ENCODE measurements around the gene NINJ2.

The NINJ2 gene

DNA sequence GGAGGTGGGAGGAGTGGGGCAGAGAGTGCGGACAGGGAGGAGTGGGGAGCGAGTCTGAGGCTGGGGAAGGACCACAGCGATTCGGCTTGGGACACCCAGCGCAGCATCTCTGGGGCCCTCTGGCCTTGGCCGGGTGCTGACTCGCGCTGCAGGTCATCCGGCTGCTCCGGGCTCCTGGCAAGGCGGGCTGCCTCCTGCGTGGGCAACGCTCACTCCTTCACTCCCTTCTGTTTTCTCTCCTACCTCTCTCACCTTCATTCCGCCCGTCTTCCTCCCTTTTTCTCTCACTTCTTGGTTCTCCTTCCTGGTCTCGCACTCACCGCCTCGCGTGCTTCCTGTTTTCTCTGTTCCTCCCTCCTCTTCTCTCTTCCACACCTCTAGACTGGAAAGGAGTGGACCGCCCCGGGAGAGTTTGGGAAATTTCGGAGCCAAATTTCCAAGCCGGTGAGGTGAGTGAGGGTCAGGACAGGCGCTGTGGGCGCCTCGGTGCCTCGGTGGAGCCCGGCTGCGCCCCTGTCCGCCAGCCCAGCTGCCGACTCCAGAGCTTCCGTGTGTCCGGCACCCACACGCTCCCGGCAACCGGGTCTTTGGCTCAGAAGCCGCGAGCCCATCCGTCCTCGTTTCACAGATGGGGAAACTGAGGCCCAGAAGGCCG is 116.9 kb downstream of the NINJ2 start:
- no peak for DNase-seq

GRCh38 chr12:545835-546234 is 117.4 kb downstream of the NINJ2 start:
- DNase-seq, result no peak

GRCh38 chr12:544941-545635 is 118.2 kb downstream of the NINJ2 start:
- DNase-seq, result no peak

DNA sequence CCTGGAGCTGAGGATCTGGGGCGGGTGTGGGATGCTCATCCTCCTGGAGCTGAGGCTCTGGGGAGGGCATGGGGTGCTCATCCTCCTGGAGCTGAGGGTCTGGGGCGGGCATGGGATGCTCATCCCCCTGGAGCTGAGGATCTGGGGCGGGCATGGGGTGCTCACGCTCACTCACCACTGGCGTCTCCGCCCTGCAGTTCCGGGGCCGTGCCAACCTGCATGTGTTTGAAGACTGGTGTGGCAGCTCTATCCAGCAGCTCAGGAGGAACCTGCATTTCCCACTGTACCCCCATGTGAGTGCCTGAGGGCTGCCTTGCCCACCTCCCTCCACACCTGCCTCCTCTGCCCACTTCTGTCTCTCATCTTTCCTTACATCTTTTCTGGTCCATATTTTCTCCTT is 119.1 kb downstream of the NINJ2 start:
- no peak for DNase-seq

DNA sequence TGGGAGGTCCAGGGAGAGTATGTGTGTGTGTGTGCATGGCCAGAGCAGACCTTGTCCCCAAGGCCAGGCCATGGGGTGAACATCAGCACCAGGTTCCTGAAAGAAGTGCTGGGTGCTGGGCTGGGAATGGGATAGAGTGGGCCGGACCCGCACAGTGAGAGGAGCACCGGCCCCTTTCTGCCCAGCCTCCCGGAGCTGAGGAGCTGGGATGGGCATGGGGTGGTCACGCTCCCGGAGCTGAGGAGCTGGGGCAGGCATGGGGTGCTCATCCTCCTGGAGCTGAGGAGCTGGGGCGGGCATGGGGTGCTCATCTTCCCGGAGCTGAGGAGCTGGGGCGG is 120.2 kb downstream of the NINJ2 start:
- no peak for DNase-seq

- no peak for DNase-seq
Measured at GRCh38 chr12:542395-543113, 120.7 kb downstream of the NINJ2 start.

GRCh38 chr12:541676-542324 is 121.4 kb downstream of the NINJ2 start:
- no peak for DNase-seq

- DNase-seq, result no peak
Measured at GRCh38 chr12:539540-540310, 123.5 kb downstream of the NINJ2 start.

DNA sequence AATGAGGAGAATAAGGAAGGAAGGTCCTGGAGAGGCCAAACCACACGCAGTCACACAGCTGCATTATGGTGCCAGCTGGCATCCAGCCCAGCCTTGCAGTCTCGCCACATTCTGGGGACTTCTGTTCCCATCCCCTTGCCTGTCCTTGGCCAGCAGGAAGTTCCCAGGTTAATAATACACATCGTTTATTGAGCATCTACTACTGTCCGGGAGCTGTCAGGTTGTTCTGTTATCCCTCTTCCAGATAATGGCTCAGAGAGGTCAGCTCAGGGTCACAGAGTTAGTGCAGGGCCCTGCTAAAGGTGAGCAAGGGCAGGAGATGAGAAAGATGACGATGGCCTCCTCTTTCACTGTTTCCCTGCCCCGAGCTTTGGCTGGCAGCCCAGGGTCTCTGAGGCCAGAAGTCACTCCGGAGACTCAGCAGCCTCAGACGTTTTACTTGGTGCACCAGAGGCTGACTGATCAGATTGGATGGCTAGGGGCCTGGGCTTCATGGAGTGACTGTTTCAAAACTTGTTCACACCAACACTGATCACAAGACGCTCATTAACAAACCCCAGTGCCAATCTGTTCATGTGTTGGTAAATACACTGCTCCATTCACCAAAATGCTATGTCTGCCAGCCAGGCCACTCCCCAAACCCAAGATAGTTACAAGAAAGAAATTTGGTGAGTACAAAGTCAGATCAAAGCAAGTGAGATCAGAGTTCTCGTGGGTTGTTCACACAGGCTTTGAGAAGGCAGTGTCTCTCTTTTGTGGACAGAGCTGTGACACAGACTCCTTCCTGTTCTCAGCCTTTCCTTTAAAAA is 124.3 kb downstream of the NINJ2 start:
- DNase-seq, result no peak

GRCh38 chr12:537772-538171 is 125.5 kb downstream of the NINJ2 start:
- DNase-seq, result no peak

DNA sequence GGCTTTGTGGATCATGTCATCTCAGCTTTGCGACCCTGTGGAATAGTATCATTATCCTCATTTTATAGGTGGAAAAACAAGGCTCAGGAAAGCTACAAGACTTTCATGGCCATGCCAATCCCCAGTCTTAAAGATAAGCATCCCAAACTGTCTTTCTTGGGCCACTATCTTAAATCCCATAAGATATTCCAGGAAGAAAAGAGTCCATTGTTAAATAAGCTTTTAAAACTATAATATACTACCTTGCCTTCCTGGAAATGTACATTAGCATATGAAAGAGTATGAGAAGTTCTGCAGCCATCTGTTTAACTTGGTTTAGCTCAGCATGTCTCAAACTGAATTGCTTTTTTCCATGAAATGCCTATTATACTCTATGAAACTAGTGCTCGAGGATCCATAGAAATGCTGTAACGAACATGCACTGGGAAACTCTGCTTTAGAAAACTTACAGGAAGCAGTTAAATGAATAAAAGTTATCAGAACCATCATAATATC is 126.4 kb downstream of the NINJ2 start:
- DNase-seq, result no peak

GRCh38 chr12:535396-535795 is 127.8 kb downstream of the NINJ2 start:
- no peak for DNase-seq

DNA sequence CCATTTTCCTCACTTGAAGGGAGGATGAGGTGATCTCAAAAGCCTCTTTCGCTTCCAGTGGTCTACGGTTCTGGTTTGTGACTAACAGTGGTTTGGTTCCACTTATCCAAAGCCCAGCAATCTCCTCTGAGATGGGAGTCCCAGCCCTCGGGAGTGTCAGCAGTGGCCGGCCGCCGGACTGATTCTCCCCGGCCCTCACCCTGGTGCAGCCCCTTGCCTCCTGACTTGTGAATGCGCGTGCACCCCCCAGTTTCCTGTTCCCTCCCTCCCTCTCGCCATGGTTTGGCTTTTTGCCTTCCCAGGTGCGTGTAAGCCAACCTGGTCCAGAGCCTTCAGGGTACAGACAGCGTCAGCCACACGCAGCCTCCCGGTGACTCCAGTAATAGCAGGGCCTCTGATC is 129.0 kb downstream of the NINJ2 start:
- no peak for DNase-seq

GRCh38 chr12:533718-534117 is 129.5 kb downstream of the NINJ2 start:
- DNase-seq, result no peak

DNA sequence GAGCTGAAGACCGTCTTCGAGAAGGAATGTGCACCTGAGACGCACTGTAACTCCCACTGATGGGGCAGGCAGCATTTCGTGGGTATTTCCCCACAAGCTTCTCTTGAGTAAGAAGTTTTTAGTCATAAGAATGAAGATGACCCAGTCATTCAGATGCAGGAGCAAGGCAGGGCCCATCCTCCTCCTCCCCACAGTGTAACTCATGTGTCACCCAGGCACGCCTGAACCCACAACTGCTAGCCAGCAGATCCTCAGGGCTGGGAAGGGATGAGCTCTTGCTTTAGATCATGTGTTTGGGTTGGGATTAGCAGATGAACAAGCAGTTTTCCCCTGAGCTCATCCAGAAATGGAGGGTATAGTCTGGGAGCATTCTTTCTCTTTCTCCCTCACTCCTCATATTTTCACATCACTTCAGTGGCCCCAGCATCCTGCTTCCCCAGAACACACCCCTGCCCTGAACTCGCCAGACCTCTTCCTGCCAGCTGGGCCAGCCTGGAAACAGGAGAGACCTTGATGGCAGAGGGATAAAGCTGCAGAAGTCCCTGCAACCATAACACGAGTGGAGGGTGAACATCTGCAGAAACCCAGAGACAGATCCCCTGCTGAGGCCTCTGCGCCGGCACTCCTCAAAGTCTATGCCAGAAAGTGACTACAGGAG is 130.2 kb downstream of the NINJ2 start:
- DNase-seq, result no peak

- no peak for DNase-seq
Measured at GRCh38 chr12:531951-532585, 131.2 kb downstream of the NINJ2 start.

- no peak for DNase-seq
Measured at GRCh38 chr12:530821-531220, 132.4 kb downstream of the NINJ2 start.

GRCh38 chr12:530308-530707 is 132.9 kb downstream of the NINJ2 start:
- no peak for DNase-seq

- no peak for DNase-seq
Measured at GRCh38 chr12:527729-528128, 135.5 kb downstream of the NINJ2 start.

DNA sequence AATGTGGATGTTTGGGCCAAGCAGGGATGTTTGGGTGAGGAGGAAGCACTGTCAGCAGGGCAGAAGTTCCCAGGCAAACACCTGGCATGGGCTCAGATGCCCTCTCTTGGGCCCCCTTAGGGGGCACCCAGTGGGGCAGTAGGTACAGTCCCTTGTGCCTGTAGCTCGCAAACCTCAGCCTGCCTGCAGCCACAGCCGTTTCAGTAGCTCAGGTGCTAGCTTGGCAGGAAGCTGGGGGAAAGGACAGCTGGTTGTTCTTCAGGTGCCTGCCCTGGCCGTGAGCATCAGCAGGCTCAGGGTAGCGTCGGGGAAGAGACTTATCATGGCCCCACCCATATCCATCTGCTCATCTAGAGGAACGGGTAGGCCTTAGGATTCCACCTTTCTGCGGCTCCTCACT is 136.0 kb downstream of the NINJ2 start:
- DNase-seq, result no peak

GRCh38 chr12:526089-526488 is 137.2 kb downstream of the NINJ2 start:
- no peak for DNase-seq
